GM11168 (cell line): ENCODE measurements around the gene PDXK.
"Not testable (repeated sequence)": the region's sequence is repeated elsewhere in the genome, so short reads cannot be mapped to it uniquely, and the experiment has no call there.

Experiments used
- in situ Hi-C: fragments of 300-500 bp; cut with MboI; formaldehyde crosslinking; loops from one replicate; pipeline ENCODE4 v1.12.0; 2022; ENCODE audit warnings: low sequenced_read_pairs; ENCODE audit not compliant: unreplicated experiment

The PDXK gene

DNA sequence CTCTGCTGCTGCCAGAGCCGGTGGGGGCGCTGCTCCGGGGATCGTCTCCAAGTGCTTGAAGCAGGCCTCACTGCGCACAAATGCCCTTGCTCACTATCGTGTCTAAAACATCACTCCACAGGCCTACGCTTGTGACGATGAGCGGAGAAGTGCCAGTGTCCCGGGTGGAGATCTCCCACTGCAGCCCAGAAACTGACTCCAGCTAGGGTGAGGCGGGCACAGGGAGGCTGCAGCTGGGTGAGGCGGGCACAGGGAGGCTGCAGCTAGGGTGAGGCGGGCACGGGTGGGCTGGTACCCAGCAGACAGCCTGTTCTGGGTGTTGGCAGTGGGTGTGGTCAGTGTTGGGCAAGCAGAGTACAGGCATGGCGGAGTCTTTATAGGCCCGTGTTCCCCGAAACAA, 22.7 kb upstream of the PDXK start:
- in situ Hi-C loops, result no loop called here

DNA sequence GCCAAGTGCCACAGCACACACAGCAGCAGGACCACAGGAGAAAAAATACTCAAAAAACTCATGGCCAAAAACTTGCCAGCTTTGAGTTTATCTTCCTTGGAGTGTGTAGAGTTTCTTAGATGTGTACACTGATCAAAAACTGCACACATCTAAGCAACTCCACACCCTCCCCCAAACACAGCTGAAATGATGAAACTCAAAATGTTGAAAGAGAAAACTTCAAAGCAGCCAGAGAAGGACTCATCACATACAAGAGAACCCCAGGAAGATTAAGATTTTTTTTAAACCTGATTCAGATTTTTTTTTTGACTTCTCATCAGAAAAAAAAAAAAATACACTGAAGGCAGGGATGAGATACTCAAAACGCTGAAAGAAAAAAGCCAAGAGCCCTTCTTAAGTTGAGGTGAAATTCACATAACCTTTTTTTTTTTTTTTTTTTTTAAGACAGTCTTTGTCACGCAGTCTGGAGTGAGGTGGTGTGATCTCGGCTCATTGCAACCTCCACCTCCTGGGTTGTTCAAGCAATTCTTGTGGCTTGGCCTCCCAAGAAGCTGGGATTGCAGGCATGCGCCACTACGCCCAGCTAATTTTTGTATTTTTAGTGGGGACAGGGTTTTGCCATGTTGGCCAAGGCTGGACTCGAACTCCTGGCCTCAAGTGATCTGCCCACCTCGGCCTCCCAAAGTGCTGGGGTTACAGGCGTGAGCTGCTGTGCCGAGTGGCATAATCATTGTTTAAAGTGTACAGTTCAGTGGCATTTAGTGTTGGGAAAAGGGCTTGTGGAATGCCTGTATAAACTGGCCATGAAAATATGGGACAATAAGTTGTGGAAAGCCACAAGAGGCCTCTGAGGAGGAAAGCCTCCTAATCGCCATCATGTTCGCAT, 20.9 kb upstream of the PDXK start:
- in situ Hi-C loops, result no loop called here

DNA sequence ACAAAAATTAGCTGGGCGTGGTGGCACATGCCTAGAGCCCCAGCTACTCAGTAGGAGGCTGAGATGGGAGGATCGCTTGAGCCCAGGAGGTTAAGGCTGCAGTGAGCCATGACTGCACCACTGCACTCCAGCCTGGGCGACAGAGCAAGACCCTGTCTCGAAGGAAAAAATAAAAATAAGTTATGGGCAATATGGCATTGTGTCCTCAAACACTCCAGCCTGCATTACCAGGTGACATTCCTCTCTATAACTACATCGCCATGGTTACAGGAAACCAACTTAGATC, 19.5 kb upstream of the PDXK start:
- in situ Hi-C loops, result not testable (repeated sequence)

- in situ Hi-C loops, result no loop called here
These were observed 18.9 kb upstream of the PDXK start for GRCh38 chr21:43699933-43700599.

DNA sequence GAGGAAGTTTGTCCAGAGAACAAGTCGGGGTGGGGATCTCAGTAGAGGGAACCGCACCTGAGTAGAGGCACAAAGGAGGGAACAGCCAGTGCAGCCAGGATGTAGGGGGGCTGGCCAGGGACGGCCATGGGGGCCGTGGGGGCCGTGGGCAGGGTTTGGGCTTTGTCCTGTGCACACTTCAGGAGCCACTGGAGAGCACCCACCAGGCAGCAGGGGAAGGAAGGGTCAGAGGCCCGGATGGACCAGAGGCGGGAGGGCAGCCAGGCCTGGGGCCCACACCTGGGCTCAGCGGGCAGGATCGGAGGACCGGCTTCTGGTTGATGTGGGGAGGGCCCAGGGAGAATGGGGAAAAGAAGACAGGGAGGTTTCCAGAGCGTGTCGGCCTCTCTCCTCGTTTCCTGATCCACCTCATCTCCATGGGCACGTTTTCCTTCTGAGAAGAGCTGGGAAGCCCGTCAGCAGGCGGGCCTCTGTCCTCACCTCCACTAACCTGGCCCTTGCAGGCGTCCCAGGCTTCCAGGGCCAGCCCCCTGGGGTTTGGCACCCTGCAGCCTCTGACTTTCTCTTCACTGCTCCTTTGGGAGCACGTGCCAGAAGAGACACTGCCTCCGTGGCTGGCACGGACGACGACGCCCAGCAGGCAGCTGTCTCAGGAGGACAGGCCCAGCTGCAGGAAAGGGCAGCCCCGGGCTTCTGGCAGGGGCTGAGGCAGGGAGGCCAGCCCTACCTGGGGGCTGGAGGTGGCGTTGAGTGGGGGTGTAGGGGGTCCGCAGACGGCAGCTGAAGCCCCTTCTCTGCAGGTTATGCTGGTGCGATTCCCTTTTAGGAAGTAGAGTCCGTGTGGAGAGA, 16.8 kb upstream of the PDXK start:
- in situ Hi-C loops, result no loop called here

GRCh38 chr21:43702785-43703034, 16.2 kb upstream of the PDXK start:
- in situ Hi-C loops, result no loop called here

DNA sequence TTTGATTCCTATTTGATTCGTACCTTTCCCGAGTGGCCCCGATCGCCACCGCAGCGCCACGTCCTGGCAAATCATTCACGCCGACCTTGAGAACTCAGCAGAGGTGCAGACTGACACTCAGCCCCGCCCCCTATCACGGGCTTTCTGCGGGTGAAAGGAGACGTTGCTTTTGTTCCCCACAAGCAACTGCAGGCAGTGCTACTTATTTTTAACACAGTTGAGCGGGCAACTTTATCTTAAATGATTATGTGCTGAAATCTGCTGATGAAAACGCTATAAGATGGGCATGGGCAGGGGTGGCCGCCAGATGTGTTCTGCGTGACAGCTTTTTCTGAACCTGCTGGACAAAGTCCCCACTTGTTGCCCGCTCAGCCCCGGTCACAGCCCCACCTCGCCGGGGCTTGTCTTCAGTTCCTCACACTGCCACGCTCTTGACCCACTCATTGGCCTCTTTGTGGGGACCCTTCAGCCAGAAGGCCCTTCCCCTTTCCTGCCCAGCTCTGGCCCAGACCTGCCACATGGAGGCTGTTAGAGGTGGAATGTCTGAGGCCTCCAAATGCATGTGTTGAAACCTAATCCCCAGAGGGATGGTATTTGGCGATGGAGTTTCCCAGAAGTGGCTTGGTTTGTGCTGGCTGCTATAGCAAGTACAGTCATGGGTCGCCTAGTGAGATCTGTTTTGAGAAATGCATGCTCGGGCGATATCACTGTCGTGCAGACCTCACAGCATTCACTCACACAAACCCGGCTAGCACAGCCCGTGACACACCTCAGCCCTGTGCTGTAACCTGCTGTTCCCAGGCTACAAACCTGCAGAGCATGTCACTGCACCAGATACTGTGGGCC, 15.7 kb upstream of the PDXK start:
- in situ Hi-C loops, result no loop called here

DNA sequence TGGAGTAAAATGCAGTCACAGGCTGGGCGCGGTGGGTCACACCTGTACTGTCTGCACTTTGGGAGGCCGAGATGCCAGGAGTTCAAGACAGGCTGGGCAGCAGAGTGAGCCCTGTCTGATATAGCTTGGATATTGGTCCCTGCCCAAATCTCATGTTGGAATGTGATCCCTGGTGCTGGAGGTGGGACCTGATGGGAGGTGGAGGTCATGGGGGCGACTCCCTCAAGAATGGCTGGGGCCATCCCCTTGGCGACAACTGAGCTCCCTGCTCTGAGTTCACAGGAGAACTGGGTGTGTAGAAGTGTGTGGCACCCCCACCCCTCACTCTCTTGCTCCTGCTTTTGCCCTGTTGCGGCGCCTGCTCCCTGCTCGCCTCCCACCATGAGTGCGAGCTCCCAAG, 11.5 kb upstream of the PDXK start:
- in situ Hi-C loops, result no loop called here

DNA sequence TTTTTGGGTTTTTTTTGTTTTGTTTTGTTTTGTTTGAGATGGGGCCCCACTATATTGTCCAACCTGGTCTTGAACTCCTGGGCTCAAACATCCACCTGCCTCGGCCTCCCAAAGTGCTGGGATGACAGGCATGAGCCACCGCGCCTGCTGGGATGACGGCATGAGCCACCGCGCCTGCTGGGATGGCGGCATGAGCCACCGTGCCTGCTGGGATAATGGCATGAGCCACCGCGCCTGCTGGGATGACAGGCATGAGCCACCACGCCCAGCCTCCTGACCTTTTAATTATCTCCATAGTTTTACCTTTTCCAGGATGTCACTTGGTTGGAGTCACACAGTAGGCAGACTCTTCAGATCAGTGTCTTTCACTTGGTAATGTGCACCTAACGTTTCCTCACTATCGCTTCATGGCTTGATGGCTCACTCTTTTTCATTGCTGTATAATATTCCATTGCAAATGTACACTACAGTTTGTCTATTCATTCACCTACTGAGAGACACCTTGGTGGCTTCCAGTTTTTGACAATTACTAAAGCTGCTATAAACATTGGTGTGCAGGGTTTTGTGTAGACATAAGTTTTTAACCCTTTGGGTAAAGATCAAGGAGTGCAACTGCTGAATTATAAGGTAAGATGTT, 10.1 kb upstream of the PDXK start:
- in situ Hi-C loops, result no loop called here

GRCh38 chr21:43712268-43712942, 6.5 kb upstream of the PDXK start:
- in situ Hi-C loops, result no loop called here

DNA sequence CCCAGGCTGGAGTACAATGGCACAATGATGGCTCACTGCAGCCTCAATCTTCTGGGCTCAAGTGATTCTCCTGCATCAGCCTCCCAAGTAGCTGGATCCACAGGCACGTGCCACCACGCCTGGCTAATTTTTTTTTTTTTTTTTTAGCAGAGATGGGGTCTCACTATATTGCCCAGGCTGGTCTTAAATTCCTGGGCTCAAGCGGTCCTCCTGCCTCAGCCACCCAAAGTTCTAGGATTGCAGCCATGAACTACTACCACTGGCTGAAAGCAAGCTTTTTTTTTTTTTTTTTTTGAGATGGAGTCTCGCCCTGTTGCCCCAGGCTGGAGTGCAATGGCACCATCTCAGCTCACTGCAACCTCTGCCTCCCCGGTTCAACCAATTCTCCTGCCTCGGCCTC, 5.8 kb upstream of the PDXK start:
- in situ Hi-C loops, result not testable (repeated sequence)

DNA sequence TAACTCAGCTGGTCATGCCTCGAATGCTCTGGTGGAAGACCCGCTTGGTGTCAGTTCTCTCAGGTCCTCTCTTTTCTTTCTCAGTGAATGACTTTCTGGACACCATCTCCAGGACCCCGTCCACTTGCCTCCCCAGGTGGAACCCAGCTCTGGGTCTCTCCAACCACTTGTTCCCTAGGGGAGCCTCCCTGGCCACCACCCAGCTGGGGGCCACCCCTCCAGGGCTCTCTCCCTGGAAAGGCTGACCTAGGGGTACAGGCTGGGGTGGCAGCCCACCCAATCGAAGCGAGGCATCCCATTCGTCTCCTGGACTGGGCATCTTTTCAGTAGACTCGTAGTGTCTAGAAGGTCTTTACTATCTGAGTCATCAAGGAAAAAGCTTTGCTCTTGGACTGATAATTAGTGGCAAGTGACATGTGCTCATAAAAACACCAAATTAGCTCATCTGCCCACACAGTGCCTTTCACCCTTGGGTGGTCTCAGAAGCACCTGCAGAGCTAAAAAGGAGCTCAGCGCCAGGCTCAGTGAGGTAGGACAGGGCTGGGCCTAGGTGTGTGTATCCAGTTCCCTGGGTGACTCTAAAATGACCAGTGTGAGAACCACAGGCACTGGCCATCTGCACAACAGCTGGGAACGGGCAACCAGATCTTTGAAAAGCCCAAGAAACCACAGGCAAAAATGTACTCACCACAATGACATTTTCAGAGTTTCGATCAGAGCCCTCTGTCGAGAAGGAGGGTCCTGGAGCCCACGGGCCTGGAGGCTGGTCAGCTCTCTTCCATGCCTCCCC, 2.4 kb upstream of the PDXK start:
- in situ Hi-C loops, result no loop called here

GRCh38 chr21:43717166-43717853, 1.6 kb upstream of the PDXK start:
- in situ Hi-C loops, result no loop called here

- in situ Hi-C loops, result no loop called here
These were observed 710 bp upstream of the PDXK start for GRCh38 chr21:43717967-43718871.

- in situ Hi-C loops, result no loop called here
These were observed 1.0 kb downstream of the PDXK start for GRCh38 chr21:43719748-43720538.

GRCh38 chr21:43720539-43721166, 1.7 kb downstream of the PDXK start:
- in situ Hi-C loops, result no loop called here
